WTC11 (cell line): ENCODE measurements around the gene TENT4B. TPM values are rescaled to one million over a fixed set of nuclear protein-coding genes. Genes with fewer than 3 reads are reported as not detected.

Source experiments
- ATAC-seq: fragments of 200-7000 bp; cut with Tn5 transposase; 2 replicates; pipeline ENCODE4 v1.10.0; 2021; ENCODE audit warnings: mild to moderate bottlenecking, moderate library complexity
- CTCF ChIA-PET: fragments of 300-600 bp; sonication (Branson Sonifier 250); formaldehyde crosslinking; loops from one replicate; lab custom pipeline; 2021; ENCODE audit warnings: antibody characterized with exemption; lab: Charles Lee
- POLR2A ChIA-PET: fragments of 350-600 bp; sonication (Branson Sonifier 250); formaldehyde crosslinking; loops from one replicate; lab custom pipeline; 2021; ENCODE audit warnings: antibody characterized with exemption; lab: Charles Lee
- DNase-seq: peaks from one replicate; pipeline ENCODE4 v3.0.0; 2021; ENCODE audit warnings: low spot score
- H3K27ac Mint-ChIP-seq: 2 replicates; pipeline ENCODE4 v1.8.0; 2021; ENCODE audit warnings: mixed read lengths
- H3K27me3 Mint-ChIP-seq: 2 replicates; pipeline ENCODE4 v1.8.0; 2021; ENCODE audit warnings: low read depth, mild to moderate bottlenecking, moderate library complexity, mixed read lengths
- H3K36me3 Mint-ChIP-seq: 2 replicates; pipeline ENCODE4 v1.8.0; 2021; ENCODE audit warnings: mixed read lengths
- H3K4me1 Mint-ChIP-seq: 2 replicates; pipeline ENCODE4 v1.8.0; 2022; ENCODE audit warnings: mixed read lengths
- H3K4me3 Mint-ChIP-seq: 2 replicates; pipeline ENCODE4 v1.8.0; 2021; ENCODE audit warnings: mild to moderate bottlenecking, moderate library complexity, mixed read lengths
- H3K9me3 Mint-ChIP-seq: 2 replicates; pipeline ENCODE4 v1.8.0; 2021; ENCODE audit warnings: mixed read lengths
- AFF4 ChIP-seq: sonication (generic); formaldehyde crosslinking; IDR thresholded peaks from 2 replicates; pipeline ENCODE4 v1.8.1; 2023; ENCODE audit warnings: mild to moderate bottlenecking, missing genetic modification reagents, borderline replicate concordance
- CREB1 ChIP-seq: sonication (generic); formaldehyde crosslinking; IDR thresholded peaks from 2 replicates; pipeline ENCODE4 v1.8.0; 2023; ENCODE audit warnings: mild to moderate bottlenecking, missing genetic modification reagents
- CREM ChIP-seq: sonication (generic); formaldehyde crosslinking; IDR thresholded peaks from 2 replicates; pipeline ENCODE4 v1.8.1; 2022; ENCODE audit warnings: mild to moderate bottlenecking, missing genetic modification reagents, moderate library complexity
- E2F4 ChIP-seq: sonication (generic); formaldehyde crosslinking; IDR thresholded peaks from 2 replicates; pipeline ENCODE4 v1.8.1; 2022; ENCODE audit warnings: low read depth, mild to moderate bottlenecking, moderate library complexity, missing genetic modification reagents, borderline replicate concordance
- E2F5 ChIP-seq: sonication (generic); formaldehyde crosslinking; IDR thresholded peaks from 2 replicates; pipeline ENCODE4 v1.8.1; 2022; ENCODE audit warnings: mild to moderate bottlenecking, moderate library complexity, missing genetic modification reagents
- EMX1 ChIP-seq: fragments of 250-450 bp; sonication (Bioruptor Pico); IDR thresholded peaks from 2 replicates; pipeline ENCODE4 v1.8.0; 2021; ENCODE audit warnings: mild to moderate bottlenecking
- FOXK1 ChIP-seq: sonication (generic); formaldehyde crosslinking; IDR thresholded peaks from 2 replicates; pipeline ENCODE4 v1.8.0; 2022; ENCODE audit warnings: mild to moderate bottlenecking, moderate library complexity, missing genetic modification reagents
- FOXP4 ChIP-seq: sonication (generic); formaldehyde crosslinking; IDR thresholded peaks from 2 replicates; pipeline ENCODE4 v1.8.0; 2022; ENCODE audit warnings: mild to moderate bottlenecking, missing genetic modification reagents
- GABPB1 ChIP-seq: sonication (generic); formaldehyde crosslinking; IDR thresholded peaks from 2 replicates; pipeline ENCODE4 v1.8.1; 2023; ENCODE audit warnings: mild to moderate bottlenecking, missing genetic modification reagents
- GTF2I ChIP-seq: fragments of 250-450 bp; sonication (Bioruptor Pico); conservative IDR thresholded peaks from 2 replicates; pipeline ENCODE4 v1.4.0; 2021; ENCODE audit warnings: mild to moderate bottlenecking
- KAT7 ChIP-seq: sonication (generic); formaldehyde crosslinking; IDR thresholded peaks from 2 replicates; pipeline ENCODE4 v1.8.1; 2023; ENCODE audit warnings: missing genetic modification reagents, mild to moderate bottlenecking, borderline replicate concordance
- MAX ChIP-seq: sonication (generic); formaldehyde crosslinking; IDR thresholded peaks from 2 replicates; pipeline ENCODE4 v1.8.0; 2022; ENCODE audit warnings: mild to moderate bottlenecking, missing genetic modification reagents
- SMAD4 ChIP-seq: sonication (generic); formaldehyde crosslinking; IDR thresholded peaks from 2 replicates; pipeline ENCODE4 v1.8.0; 2022; ENCODE audit warnings: mild to moderate bottlenecking, missing genetic modification reagents
- TEAD1 ChIP-seq: sonication (generic); formaldehyde crosslinking; IDR thresholded peaks from 2 replicates; pipeline ENCODE4 v1.8.0; 2022; ENCODE audit warnings: mild to moderate bottlenecking, missing genetic modification reagents
- ZNF138 ChIP-seq: sonication (generic); formaldehyde crosslinking; conservative IDR thresholded peaks from 2 replicates; pipeline ENCODE4 v1.8.1; 2022; ENCODE audit warnings: mild to moderate bottlenecking, moderate library complexity, missing genetic modification reagents
- ZNF219 ChIP-seq: sonication (generic); formaldehyde crosslinking; IDR thresholded peaks from 2 replicates; pipeline ENCODE4 v1.8.0; 2023; ENCODE audit warnings: missing genetic modification reagents, mild to moderate bottlenecking, borderline replicate concordance
- ZNF317 ChIP-seq: sonication (generic); formaldehyde crosslinking; IDR thresholded peaks from 2 replicates; pipeline ENCODE4 v1.8.1; 2023; ENCODE audit warnings: low read depth, mild to moderate bottlenecking, moderate library complexity, missing genetic modification reagents, borderline replicate concordance
- ZNF396 ChIP-seq: fragments of 250-450 bp; sonication (Bioruptor Pico); IDR thresholded peaks from 2 replicates; pipeline ENCODE4 v1.8.0; 2021; ENCODE audit warnings: mild to moderate bottlenecking, moderate library complexity, borderline replicate concordance
- total RNA-seq: library from RNA; stranded (reverse); gene quantifications from 3 replicates; pipeline ENCODE4 v1.2.3, GENCODE V29; 2021

Gene TENT4B
- total RNA-seq, 1 experiment from 2014 or later, result 14.3 TPM

- ChIA-PET POLR2A (no interaction called here), CTCF (interaction anchor here (1.0 to 5.4 kb wide), 2 partner anchors 70 to 250 kb away, joined by 3 to 96 read pairs; no protein-coding TSS in a partner anchor)
- DNase-seq, result no peak
Measured at GRCh38 chr16:50207652-50208051, 54.5 kb downstream of the TENT4B start.

GRCh38 chr16:50208460-50208931 is 55.4 kb downstream of the TENT4B start:
- no peak overlapping the region for H3K27ac Mint-ChIP-seq
- H3K4me1 Mint-ChIP-seq, result peaks cover 19% of the 10 kb centered on the region
- ChIA-PET CTCF (interaction anchor here (0.7 to 5.4 kb wide), 4 partner anchors 71 to 251 kb away, joined by 3 to 102 read pairs (median 50); partner anchors contain the start of gene CNEP1R1), POLR2A (interaction anchor here (0.6 kb wide), 1 partner anchor 129 kb away, joined by 6 read pairs; no protein-coding TSS in a partner anchor)
- no peak for TF ChIP-seq SMAD4 (CRISPR knock-in tag)
- no peak for TF ChIP-seq FOXP4
- TF ChIP-seq ZNF396, result no peak
- TF ChIP-seq KAT7, result no peak
- TF ChIP-seq GTF2I (CRISPR knock-in tag), result no peak
- TF ChIP-seq ZNF317 (CRISPR knock-in tag), result no peak
- TF ChIP-seq GABPB1 (CRISPR knock-in tag), result no peak
- no peak for TF ChIP-seq ZNF219 (CRISPR knock-in tag)
- TF ChIP-seq MAX (CRISPR knock-in tag), result no peak
- TF ChIP-seq FOXK1 (CRISPR knock-in tag), result no peak
- no peaks in the 10 kb centered on the region for H3K27me3 Mint-ChIP-seq
- no peak for ATAC-seq
- no peaks in the 10 kb centered on the region for H3K9me3 Mint-ChIP-seq
- DNase-seq, result no peak
- H3K4me3 Mint-ChIP-seq, result no peak overlapping the region
- H3K36me3 Mint-ChIP-seq, result peaks cover 5% of the 10 kb centered on the region; the same call in 1 of the 2 replicates

More at GRCh38 chr16:50207652-50208051, 54.5 kb downstream of the TENT4B start:
- Mint-ChIP-seq H3K4me3 (no peak overlapping the region), H3K27me3 (no peaks in the 10 kb centered on the region), H3K36me3 (peaks cover 5% of the 10 kb centered on the region; the same call in 1 of the 2 replicates), H3K4me1 (peaks cover 27% of the 10 kb centered on the region), H3K27ac (no peak overlapping the region), H3K9me3 (no peaks in the 10 kb centered on the region)
- ATAC-seq, result no peak
- TF ChIP-seq TEAD1 (CRISPR knock-in tag) (no peak), CREM (no peak), AFF4 (CRISPR knock-in tag) (no peak), E2F4 (no peak), CREB1 (no peak), FOXP4 (no peak), ZNF396 (no peak), EMX1 (CRISPR knock-in tag) (no peak), E2F5 (no peak), ZNF138 (CRISPR knock-in tag) (no peak), KAT7 (no peak)
